HK-2 (cell line): Measurements from ENCODE around the gene ZNF823.

ENCODE experiments used
- DNase-seq: peaks from one replicate; pipeline ENCODE4 v3.0.0-alpha.2; 2018; ENCODE audit not compliant: unreplicated experiment

Gene ZNF823

DNA sequence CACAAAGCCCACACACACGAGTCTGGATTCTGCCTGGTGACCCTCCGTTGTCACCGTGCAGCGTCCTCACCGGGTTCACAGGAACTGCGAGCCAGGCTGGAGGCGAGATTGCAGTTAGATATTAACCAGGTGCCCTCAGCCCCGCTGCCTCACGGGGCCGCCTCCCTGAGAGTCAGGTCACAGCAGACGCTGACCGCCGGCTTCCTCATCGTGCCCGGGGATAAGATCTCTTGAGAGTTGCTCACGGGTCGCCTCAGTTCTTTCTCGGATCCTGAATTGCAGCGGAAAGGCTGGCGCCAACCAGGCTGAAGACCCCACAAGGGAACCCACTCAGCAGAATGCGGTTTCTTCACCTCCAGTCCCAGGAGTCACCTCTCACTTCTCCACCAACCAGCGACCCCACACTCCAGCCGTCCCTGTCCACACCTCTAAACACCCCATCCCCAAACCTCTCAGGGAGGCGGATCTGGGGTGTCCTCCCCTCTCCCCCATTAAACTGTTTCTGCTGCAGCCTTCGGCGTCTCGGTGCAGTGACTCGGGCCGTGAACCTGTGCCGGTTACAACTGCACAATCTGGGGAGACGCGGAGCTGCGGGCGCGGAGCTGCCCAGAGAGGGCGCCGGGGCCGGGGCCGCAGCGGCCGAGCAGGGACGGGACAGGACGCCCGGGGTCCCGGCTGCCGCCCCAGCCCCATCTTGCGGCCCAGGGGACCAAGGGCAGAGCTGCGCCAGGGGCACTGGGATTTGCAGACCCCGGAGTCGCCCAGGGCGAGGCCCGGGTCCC is 591 bp downstream of the ZNF823 start:
- DNase-seq, result peak; percentile 79

DNA sequence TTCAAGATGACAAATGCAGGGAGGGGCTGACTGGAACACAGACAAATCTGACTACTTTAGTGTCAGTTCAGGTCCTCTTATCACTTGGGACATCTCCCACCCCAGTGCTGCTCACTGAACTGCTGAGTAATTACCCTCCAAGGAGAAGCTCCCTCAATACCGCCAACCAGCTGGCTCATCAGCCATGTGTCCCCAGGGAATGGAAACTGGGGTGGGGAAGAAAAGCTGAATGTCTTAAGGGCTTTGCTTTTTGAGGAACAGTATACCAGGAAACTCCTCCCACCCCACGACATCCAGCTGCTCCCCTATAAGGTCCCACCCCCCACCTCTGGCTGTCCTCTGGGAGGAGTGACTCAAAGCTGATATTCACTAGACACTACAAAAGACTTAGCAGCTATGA is 2.0 kb downstream of the ZNF823 start:
- DNase-seq, result no peak

DNA sequence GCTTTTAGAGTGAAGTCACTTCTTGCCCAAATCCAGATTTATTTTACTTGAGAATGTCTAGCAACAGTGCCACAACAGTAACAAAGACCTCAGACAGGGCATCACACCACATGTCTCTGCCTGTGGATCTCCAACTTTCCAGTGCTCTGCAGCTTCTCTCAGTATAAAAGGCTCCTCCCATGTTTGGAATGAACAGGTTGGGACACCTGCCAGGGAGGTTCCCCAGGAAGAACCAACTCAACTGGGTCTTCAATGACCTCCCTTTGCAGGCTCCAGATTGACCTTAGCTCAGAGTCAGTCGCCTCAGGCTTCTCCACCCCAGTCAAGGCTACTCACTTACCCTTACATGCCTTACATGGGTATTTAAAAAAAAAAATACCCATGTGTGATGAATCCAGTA is 3.4 kb downstream of the ZNF823 start:
- DNase-seq, result no peak

DNA sequence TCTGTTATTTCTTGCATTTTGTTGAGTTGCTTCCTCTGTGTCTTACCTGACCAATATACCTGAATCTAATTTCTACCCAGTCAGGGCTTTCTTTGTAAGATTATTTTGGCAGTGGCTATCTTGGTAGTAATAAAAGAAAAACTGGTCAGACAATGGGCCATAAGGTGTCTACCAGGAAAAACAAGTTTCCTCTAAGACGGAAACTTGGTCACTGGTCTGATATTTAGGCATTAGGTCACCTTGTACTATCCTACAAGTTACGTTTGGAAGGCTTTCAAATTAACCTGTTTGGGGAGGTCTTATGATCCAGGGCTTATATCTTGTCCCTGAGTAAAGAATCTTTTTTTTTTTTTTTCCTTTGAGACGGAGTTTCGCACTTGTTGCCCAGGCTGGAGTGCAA is 9.2 kb downstream of the ZNF823 start:
- no peak for DNase-seq

DNA sequence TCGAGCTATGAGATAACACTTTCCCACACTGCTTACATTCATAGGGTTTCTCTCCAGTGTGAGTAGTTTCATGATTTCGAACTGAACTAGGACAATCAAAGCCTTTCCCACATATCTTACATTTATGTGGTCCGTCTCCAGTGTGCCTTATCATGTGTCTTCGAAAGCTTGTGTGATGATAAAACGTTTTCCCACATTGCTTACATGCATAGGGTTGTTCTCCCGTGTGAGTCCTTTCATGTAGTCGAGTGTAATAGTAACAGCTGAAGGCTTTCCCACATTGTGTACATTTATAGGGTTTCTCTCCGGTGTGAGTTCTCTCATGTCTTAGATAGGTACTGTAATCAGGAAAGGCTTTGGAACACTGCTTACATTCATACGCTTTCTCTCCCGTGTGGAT is 16.3 kb downstream of the ZNF823 start:
- DNase-seq, result no peak

DNA sequence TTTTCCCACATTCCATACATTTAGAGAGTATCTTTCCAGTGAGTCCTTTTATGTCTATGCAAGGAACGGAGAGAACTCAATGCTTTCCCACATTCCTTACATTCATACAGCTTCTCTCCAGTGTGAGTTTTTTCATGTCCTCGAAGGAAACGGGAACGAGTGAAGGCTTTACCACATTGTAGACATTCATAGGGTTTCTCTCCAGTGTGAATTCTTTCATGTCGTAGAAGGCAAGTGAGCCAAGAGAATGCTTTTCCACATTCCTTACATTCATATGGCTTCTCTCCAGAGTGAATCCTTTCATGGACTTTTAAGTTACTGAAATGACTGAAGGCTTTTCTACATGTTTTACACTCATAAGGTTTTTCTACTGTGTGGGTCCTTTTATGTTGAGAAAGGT is 17.1 kb downstream of the ZNF823 start:
- no peak for DNase-seq

DNA sequence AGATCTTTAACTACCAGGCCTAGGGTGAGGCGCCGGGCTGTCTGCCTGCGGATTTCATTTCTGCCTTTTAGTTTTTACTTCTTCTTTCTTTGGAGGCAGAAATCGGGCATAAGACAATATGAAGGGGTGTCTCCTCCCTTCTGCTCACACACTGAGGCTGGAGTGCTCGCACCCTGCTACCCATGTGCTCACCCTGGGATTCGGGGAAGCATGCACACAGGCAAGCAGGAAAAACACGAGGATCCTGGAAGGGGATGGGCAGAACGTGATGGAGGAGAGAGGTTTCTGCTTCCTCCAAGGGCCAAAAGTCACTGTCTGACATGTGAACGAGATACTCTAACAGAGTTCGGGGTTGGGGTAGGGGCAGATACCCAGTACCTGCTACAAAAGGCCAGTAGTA is 28.4 kb downstream of the ZNF823 start:
- no peak for DNase-seq

DNA sequence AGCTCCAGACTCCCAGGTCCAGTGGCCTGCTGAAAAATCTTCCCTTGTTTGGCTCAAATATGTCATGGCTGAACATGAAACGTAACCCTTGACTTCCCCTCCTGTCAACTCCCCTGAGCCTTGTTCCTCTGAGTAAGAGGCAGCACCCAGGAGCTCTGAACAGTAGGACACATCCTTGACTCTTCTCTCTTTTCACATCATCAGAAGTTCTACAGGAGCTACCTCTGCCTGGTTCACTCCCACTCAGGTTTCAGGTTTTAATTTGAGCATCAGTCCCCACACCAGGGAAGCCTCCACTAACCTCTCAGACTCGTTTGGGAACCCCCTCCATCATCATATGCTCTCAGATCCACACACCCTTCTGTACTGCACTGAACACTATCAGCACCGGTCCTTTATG is 30.3 kb downstream of the ZNF823 start:
- DNase-seq, result no peak

DNA sequence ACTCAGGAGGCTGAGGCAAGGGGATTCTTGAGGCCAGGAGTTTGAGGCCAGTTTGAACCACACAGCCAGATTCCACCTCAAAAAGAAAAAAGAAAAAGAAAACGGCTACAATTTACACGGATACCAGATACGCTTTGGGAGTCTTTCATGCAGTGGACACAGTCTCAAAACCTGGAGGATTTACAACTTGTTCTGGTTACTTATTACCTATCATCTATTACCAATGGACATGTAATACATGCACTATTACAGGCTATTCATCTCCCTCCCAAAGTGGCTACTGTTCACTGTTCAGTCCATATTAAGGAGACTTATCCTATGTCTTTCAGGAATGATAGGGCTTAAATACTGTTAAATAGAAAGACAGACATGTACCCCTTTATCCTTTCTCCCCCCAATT is 33.3 kb downstream of the ZNF823 start:
- DNase-seq, result no peak

DNA sequence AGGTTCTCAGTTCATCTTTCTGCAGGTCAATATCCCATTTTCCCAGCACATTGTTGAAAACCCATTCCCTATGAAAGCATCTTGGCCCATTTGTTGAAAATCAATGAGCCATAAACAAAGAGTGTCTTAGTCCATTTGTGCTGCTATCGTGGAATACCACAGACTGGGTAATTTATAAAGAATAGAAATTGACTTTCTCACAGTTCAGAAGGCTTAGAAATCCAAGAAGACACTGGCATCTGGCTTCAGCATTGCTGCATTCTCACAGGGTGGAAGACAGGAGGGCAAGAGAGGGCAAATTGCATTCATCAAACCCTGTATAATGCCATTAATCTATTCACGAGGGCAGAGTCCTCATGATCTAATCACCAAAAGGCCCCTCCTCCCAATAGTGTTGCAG is 34.1 kb downstream of the ZNF823 start:
- no peak for DNase-seq

DNA sequence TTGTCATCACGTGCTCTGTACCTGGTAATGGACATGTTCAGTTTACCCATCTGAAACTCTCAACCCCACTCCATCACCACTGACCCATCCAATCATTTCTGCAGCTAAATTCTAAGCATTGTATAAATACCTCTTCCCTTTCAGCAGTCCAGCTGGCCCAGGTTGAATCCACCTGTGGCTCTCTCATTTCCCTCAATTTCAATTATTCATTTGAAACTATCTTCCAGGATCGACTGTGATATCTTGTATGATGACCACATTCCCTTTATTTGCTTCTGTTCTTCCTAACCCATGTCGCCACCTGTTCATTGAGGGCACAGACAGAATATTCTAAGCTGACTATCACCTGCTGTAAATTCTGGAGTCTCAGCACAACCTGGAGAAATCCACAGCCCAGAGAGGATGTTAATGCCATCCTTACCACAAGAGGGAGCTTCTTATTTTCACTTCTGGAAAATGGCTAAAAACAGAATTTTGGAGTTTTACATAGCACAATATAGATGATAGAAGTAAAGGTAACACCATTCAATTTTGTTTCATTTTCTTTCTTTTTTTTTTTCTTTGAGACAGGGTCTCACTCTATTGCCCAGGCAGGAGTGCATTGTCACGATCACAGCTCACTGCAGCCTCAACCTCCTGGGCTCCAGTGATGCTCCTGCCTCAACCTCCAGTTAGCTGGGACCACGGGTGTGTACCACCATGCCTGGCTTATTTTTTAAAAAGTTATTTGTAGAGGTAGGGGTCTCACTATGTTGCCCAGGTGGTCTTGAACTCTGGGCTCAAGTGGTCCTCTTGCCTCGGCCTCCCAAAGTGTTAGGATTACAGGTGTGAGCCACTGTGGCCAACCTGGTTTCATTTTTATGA is 38.6 kb downstream of the ZNF823 start:
- DNase-seq, result no peak

DNA sequence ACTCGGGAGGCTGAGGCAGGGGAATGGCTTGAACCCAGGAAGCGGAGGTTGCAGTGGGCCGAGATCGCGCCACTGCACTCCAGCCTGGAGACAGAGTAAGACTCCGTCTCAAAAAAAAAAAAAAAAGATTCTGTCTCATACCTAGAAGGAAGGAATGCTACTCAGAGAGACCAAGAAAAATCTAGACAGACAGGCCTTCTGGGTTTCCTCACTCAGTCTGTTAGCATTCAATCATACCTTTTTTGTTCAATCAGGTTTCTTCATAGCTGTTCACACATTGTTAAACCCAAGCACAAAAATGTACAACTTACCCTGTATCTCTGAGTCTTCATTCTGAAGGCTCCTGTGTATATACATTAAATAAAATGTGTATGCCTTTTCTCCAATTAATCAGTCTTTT is 40.5 kb downstream of the ZNF823 start:
- DNase-seq, result no peak

DNA sequence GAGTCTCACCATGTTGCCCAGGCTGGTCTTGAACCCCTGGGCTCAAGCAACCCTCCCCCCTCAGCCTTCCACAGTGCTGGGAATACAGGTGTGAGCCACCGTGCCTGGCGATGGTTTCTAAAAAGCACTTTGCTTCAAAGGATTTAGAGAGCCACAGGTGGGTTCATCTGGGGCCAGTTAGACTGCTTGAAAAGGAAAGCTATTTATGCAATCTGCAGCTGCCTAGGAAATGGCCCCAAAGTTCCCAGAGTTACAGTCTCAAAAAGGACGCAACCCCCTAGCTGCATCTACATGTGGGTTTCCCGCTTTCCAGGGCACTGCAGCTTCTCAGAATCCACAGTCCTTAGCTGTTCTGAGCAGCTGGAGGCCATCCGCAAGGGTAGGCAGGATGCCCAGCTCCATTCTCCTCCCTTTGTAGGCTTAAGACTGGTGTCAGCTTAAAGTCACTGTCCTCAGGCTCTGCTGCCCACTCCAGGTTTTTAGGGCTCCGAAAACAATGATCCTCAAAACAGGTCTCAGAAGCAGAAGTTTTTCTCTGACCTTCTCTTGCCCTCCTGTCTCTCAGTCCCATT is 41.4 kb downstream of the ZNF823 start:
- DNase-seq, result no peak

DNA sequence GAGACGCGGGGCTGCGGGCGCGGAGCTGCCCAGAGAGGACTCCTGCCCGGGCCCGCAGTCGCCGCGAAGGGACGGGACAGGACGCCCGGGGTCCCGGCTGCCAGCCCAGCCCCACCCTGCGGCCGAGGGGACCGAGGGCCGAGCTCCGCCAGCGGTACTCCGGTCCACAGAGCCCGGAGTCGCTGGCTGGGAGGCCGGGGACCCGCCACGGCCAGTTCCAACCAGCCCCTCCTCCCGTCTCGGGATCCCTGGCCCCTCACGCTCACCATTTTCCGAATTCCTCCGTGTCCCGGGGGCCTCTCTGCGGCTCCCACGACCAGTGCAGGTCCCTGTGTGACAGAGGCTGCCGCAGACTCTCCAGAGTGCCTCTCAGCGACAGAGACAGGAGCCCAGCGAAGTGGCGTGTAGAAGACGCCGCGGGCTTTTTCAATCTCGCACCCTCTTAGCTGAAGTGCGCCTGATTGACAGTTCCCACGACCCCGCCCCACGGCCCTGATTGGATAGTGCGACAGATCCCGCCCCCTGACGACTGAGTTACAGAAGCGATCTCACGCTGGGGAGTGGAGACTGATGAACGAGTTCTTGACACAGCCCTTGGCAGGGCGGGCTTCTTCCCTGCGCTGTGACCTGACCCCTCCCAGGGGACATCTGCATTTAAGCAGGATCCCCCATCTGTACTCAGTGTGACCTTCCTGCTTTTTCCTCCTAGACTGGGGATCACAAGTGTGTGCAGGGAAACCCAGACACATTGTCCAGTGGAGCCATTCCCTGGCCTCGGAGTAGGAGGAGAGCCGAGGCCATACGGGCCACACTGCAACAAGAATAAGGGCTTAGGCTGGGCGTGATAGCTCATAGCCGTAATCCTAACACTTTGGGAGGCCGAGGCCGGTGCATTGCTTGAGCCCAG is 44.0 kb downstream of the ZNF823 start:
- DNase-seq, result peak; percentile 97

DNA sequence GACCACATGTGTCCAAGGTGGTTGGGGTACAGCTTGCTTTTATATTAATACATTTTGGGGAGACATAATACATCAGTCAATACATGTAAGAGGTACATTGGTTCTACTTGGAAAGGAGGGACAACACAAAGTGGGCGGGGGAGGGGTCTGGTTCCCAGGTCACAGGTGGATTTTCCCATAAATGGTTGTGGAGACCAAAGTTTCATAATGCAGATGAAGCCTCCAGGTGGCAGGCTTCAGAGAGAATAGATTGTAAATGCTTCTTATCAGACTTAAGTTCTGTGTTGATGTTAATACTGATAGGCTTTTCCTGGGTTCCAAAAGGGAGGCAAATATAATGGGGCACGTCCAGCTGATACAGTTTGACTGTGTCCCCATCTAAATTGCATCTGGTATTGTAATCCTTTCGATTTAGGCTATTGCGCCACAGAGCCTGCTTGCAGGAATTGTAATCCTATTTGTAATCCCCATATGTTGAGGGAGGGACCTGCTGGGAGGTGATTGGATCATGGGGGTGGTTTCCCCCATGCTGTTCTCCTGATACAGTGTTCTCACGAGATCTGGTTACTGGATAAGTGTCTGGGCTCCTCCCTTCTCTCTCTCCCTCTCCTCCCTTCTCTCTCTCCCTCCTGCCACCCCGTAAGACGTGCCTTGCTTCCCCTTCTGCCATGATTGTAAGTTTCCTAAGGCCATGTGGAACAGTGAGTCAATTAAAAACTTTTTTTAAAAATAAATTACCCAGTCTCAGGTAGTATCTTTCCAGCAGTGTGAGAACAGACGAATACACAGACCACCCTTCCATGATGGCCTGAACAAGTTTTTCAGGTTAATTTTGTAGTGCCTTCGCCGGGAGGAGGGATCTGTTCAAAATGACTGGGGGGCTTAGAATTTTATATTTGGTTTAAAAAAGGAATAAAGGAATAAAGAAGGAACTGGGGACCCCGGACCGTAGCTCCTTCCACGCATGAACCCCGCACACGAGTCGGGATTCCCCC is 44.9 kb downstream of the ZNF823 start:
- peak; percentile 28 for DNase-seq

DNA sequence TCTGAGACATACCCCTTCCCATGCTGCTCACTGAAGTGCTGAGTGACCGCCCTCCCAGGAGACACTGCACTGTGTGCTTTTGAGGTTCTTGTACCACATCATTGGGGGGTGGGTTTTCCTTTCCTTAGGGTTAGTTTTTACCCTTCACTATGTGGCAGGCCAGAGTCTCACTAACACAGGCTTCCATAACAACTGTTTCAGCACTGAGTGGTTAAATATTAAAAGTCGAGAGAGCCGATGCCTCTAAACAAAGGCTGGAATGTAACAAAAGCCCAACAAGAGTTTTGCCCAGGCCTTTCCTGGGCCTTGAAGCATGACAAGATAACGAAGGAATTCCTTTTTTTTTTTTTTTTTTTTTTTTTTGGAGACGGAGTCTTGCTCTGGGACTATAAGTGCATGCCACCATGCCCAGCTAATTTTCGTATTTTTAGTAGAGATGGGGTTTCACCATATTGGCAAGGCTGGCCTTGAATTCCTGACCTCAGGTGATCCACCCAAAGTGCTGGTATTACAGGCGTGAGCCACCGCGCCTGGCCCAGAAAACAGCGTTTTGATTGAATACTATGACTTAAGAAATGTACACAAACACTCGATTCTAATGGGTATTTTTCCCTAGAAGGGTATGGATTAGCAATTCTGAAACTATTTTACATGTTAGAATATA is 46.5 kb downstream of the ZNF823 start:
- no peak for DNase-seq

DNA sequence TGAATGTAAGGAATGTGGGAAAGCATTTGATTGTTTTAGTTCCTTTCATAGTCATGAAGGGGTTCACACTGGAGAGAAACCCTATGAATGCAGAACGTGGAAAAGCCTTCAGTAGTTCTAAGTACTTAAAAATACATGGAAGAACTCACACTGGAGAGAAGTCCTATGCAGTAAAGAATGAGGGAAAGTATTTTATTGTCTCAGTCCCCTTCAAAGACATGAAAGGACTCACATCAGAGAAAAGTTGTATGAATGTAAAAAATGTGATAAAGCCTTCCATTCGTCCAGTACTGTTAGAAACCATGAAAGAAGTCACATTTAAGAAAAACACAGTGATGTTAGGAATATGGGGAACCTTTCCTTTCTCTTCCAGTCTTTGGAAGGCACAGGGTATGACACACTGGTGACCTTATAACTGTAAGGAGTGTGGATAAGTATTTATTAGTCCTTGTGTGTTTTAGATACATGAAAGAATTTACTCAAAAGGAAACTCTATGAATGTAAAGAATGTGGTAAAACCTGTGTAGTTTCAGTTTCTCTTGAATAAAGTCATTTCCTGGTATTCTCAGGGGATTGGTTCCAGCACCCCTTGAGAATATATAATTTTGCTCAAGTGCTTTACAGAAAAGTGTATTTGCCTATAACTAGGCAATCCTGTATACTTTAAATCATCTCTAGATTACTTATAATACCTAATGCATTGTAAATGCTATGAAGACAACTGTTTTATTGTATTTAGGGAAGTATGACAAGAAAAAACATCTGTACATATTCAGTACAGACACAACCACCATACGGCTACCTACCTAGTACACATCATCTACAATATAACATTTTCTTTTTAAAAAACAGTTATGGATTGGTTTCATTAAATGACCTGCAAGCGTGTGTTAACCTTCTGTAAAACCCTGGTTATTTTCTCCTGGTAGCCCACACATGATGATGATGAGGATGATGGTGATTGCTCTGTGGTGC is 52.8 kb downstream of the ZNF823 start:
- no peak for DNase-seq

DNA sequence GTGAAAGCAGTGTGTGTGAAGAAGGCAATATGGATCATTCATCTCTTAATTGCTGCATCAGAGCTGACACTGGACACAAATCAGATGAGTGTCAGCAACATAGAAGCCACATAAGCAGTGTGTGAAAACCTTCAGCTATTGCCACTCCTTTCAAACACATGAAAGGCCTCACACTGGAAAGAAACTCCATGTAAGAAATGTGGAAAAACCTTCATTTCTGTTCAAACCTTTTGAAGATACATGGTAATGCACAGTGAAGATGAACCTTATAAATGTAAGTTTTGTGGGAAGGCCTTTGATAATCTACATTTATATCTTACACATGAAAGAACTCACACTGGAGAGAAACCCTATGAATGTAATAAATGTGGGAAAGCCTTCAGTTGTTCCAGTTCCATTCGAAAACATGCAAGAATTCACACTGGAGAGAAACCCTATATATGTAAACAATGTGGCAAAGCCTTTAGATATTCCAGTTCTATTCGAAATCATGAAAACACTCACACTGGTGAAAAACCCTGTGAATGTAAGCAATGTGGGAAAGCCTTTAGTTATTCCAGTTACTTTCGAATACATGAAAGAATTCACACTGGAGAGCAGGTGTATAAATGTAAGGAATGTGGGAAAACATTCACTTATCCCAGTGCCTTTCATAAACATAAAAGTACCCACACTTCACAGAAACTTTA is 53.6 kb downstream of the ZNF823 start:
- DNase-seq, result no peak
